Measurements from ENCODE around the gene CD7. TPM values are rescaled to one million over a fixed set of nuclear protein-coding genes. Genes with fewer than 3 reads are reported as not detected.

CD7 gene
- total and polyA plus RNA-seq, 2 donors (not counting 1 experiment from before 2014, with no cell fraction given), result 0.67 to 1.3 TPM

DNA sequence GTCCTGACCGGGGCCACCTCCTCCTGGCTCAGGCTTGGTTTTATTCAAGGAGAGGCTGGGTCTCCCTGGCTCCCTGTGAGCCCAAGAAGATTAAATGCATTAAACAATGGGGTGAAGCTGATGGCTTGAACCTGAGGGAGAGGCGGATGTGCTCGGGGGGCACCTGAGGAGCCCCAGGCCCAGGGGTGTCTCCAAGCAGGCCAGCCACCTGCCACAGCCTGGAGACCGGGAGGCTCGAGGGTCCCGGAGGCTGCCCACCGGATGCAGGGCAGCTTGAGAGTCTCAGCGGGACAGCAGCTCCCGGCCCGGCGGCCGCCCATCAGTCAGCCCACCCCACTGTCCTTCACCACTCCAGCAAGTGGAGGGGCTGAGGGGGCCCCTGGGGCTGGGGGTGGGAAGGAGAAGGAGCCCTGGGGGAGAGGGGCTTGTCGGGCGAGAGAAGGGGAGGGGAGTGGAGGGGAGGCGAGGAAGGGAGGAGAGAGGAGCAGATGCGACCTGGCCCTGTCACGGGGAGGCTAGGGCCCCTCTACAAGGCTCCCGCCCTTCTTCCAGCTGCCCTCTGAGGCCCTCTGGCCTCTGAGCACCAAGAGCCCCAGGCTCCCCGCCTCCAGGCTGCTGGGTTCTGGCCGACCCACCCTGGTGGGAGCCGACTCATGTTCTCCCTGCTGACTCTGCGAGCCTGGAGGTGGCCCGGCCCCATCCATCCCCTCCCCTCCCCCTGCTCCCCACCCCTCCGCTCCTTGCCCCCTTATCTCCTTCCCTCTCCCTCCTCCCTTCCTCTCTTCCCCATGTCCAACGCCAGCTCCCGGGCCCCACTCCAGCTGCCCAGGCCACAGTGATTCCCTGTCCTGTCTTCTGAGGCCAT, 13.2 kb downstream of the CD7 start:
- Mint-ChIP-seq H3K4me3 (no peak overlapping the region), H3K4me1 (peaks cover 31% of the 10 kb centered on the region), H3K27ac (no peak overlapping the region), H3K9me3 (ENCODE audit: insufficient read depth) (no peaks in the 10 kb centered on the region), H3K27me3 (peaks cover 3% of the 10 kb centered on the region)
- WGBS (ENCODE audit: insufficient coverage), result 94% methylated on average over 15 of the region's 26 CpGs
- no peak for ATAC-seq (ENCODE audit: low read depth)
- H3K79me2 ChIP-seq (ENCODE audit: control insufficient read depth, insufficient read depth, low read length), result no peaks in the 10 kb centered on the region
- H3K9me3 ChIP-seq (ENCODE audit: control extremely low read depth in 1 of 3, control insufficient read depth in 2 of 3, insufficient read depth in 1 of 3, low read length in 2 of 3), result no peaks in the 10 kb centered on the region
- H2AFZ ChIP-seq (ENCODE audit: insufficient read depth, low read depth, low read length, poor library complexity, severe bottlenecking), result no peak overlapping the region
- ChIA-PET POLR2A (no interaction called here), CTCF (interaction anchor here (0.9 to 6.4 kb wide), 7 partner anchors 10 to 98 kb away, joined by 3 to 68 read pairs (median 4); no protein-coding TSS in a partner anchor)
- no peak overlapping the region for H3K4me3 ChIP-seq (ENCODE audit: control extremely low read depth in 1 of 5, extremely low read depth in 1 of 5, insufficient read depth in 1 of 5, low read depth in 2 of 5, low read length in 4 of 5)
- no peak overlapping the region for H3K9ac ChIP-seq (ENCODE audit: low read length)
- H4K20me1 ChIP-seq (ENCODE audit: control insufficient read depth, insufficient read depth, low read length, poor library complexity, severe bottlenecking), result no peaks in the 10 kb centered on the region
- intact Hi-C loops (cut with micrococcal nuclease), result no loop called here
- no peak for DNase-seq
- H3K27ac ChIP-seq (ENCODE audit: low read length in 2 of 2), result no peak overlapping the region
- H3K4me2 ChIP-seq (replicated peaks; ENCODE audit: low read depth, low read length, poor library complexity, severe bottlenecking), result no peak overlapping the region
- peaks cover 33 to 46% of the 10 kb centered on the region in 2 donors for H3K4me1 ChIP-seq (ENCODE audit: control insufficient read depth in 2 of 2, insufficient read depth in 2 of 2, low read length in 2 of 2)
- TF ChIP-seq EZH2 (IDR thresholded peaks at IDR 0.05; ENCODE audit: borderline replicate concordance, insufficient read depth, low read depth, low read length, poor library complexity, severe bottlenecking) (no peak), CTCF (IDR thresholded peaks at IDR 0.05) (no peak)
- H3K36me3 ChIP-seq (replicated peaks in 1 of 2; ENCODE audit: control extremely low read depth in 1 of 2, control insufficient read depth in 1 of 2, extremely low read depth in 1 of 2, insufficient read depth in 2 of 2, low read length in 1 of 2), result no peaks in the 10 kb centered on the region
- H3K27me3 ChIP-seq (replicated peaks in 1 of 4; ENCODE audit: control extremely low read depth in 1 of 4, control insufficient read depth in 3 of 4, insufficient read depth in 4 of 4, low read length in 3 of 4), result no peaks in the 10 kb centered on the region
